Activated CD4-positive, alpha-beta T cell treated with anti-CD3 and anti-CD28 coated beads, Interleukin-2, Interleukin-6, amounts not matched to agents 100 ng/mL and 50 ng/mL, durations not matched to agents 16 hours and 8 hours (primary cell): ENCODE data around the gene PIGBOS1.
"Not testable (repeated sequence)": the region's sequence is repeated elsewhere in the genome, so short reads cannot be mapped to it uniquely, and the experiment has no call there.

Experiments used
- DNase-seq: peaks from one replicate; pipeline ENCODE4 v3.0.0-alpha.2; 2020

PIGBOS1 gene

DNA sequence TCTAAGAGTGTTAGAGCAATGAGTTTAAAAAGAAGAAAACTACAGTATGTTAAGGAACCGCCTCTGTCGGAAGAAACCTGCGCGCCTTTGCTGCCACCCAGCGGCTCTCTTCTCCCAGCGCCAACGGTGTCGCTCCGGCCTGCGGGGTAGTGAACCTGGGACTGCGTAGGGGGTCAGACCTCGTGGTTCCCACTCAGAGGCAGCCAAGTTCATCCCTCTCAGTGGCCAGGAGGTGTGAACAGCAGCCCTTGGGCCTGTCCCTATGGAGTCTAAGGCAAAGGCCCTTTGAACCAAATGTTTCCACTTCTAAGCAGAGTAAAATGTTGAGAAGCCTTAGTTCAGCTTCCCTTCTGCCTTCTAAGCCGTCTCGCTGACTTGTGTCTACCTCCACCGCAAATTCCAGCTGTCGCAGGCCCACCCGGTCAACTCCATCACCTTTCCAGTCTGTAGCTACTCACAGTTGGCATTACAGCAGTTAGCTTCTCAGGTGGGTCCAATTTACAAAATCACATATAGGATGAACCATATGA is 28.3 kb downstream of the PIGBOS1 start:
- DNase-seq, result peak; percentile 90

GRCh38 chr15:55289746-55290527 is 29.0 kb downstream of the PIGBOS1 start, which contains the start of gene RAB27A:
Gene RAB27A (minus strand): TSS chr15:55289813. CDS start chr15:55234934, 54,879 bp downstream.
- peak; percentile 89 for DNase-seq

DNA sequence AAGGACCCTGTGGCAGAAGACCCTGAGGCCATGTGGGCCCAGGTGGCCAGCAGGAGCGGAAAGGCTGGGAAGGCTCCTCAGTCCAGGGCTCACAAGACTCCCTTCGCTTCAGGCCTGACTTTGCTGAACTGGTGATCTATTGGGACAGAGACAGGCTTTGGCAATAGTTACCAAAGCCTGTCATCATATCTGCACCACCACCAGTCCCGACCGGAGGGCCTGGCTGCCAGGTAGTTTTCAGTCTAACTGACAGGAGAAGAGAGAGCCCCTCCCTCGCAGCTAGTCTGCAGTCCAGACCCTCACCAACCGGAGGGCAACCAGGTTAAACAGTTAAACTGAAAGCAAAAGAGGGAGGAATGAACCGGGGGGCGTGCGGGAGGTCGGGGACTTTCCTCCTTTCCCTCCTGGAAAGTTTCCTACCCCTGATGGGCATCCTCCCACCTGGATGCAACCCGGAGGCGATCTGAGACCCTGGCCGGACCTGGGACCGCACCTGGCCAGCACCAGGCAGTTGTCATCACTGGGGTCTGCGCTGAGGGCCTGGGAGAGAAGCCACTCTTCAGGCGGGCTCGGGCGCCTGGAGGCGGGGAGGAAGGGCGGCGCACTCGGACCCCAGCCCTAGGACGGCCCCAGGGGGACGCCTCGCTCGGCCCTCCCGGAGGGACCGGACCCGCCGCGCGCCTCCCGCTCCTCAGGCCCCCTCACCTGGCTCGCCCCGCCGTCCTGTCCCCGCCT is 29.7 kb downstream of the PIGBOS1 start:
- DNase-seq, result peak; percentile 66

GRCh38 chr15:55288006-55288717 is 30.8 kb downstream of the PIGBOS1 start:
- no peak for DNase-seq

GRCh38 chr15:55286442-55287189 is 32.3 kb downstream of the PIGBOS1 start:
- not testable (repeated sequence) for DNase-seq

DNA sequence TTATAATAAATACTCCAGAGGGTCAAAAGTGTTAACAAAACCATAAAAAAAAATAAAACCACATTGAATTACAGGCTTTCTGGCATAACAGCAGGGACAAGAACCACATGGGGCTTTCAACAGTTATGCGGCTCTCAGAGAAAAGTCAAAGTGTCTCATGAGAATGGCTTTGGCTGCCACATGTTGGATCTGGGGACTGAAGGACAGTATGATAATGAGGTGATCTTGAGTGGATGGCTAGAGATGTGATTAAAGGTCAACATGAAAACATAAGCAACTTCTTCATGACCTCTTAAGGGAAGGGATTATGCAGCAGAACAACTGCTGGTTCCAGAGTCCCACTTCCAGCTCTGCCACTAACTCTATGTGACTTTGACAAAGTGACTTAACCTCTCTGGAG is 34.5 kb downstream of the PIGBOS1 start:
- no peak for DNase-seq

DNA sequence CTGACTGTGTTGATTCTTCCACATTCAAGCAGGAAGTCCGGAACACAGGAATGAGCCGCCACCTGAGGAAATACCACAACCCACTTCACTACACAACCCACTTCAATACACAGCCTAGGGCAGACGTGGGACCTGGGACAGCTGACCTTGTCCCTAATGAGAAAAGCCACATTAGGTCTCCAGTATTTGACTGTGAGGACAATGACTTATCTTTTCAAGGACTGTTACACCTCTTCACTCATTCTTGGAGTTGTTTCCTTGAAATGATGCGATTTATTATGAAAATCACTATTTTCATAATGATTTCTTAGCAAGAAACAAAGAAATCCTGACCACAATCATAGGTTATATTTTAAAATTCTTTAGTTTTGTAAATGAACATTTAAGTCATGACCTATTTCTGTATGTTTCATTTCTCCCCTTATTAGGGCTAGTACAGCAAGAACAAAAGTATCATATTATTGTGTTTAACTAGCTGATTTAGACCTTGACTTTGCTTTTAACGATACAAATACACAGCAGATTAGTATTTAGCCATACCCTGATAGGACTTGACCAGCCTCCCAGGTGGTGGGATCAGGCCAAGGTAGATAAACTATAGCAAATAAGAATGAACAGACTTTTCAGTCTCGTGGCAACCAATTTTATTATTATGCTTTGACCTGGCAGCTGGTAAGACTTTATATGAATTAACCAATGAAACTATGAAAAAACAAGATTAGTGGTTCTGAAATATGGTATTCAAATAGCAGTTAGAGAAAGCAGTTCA is 35.4 kb downstream of the PIGBOS1 start:
- DNase-seq, result peak; percentile 58

DNA sequence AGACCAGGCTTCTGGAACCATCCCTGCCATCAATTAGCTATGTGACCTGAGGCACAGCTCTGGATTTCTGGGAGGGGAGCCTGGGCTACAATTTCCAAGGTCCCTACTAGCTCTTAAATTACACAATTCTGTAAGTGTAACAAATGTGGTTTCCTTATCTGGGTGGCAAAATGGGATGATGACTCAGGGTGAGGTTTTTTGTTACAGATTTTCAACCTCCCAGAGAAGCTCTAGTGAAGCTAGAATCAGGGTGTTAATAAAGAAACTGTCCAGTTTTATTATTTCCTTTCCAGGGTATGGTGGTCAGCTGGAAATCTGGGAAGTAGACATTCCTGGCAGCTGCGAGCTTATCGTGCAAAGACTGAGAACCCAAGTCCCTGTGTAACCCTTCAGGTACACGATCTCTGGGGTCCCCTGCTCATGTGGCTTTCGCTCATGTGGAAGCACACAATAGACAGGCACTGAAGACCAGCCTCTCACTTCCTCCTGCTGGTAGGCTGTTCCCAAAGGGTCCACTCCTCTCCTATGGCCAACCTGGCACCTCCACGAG is 36.6 kb downstream of the PIGBOS1 start:
- DNase-seq, result peak; percentile 74

DNA sequence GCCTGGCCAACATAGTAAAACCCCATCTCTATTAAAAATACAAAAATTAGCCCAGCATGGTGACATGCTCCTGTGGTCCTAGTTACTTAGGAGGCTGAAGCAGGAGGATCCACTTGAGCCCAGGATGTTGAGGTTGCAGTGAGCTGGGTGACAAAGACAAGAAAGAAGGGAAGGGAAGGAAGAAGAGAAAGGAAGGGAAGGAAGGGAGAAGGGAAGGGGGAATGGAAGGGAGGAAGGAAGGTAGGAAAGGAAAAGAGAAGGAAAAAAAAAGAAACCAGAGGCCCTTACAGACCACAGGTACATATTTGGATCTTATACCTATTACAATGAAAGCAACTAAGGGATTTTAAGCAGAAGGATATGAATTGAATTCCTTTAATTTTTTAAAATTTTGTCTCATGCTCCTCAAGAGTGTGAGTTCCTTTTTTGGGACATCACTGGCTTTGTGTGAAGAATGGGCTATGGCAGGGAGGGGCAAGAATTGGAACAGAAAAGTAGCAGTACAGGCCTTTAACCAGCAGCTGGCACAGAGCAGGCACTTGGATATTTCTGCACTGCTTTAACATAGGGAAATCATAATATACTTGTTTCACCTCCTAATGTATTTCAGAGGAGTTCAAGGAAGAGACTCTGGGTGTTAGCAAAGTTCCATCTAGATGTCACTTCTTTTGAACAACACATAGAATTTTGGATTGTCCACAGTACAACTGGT is 37.2 kb downstream of the PIGBOS1 start:
- no peak for DNase-seq

- peak; percentile 65 for DNase-seq
Observed at GRCh38 chr15:55280589-55280988, 38.3 kb downstream of the PIGBOS1 start.

- DNase-seq, result peak; percentile 90
Observed at GRCh38 chr15:55279746-55280351, 39.1 kb downstream of the PIGBOS1 start.

DNA sequence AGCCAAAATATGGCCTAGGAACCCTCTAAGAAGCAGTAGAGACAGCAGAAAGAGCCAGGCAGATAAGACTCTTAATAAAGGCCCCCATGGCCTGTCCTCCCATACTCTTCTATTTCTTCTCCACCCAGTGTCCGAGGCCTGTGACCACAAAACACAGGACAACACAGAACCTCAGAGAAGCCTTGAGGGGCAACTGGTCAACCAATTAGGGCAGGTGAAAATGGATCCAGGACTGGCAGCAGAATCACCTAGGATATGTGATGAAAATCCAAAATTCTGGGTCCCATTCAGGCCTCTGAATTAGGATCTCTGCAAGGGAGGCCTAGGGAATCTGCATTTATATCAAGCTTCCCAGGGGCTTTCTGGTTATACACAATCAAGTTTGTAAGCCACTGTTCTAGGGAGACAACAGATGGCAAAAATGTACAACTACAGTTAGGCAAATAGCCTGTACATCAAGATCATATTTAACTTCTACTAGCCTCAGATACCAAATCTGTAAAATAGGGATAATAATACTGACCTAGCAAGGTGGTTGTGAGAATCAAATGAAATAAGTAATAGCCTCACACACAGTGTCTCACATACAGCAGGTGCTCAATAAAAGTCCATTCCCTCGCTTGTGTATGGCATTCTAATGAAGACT is 39.7 kb downstream of the PIGBOS1 start:
- no peak for DNase-seq

DNA sequence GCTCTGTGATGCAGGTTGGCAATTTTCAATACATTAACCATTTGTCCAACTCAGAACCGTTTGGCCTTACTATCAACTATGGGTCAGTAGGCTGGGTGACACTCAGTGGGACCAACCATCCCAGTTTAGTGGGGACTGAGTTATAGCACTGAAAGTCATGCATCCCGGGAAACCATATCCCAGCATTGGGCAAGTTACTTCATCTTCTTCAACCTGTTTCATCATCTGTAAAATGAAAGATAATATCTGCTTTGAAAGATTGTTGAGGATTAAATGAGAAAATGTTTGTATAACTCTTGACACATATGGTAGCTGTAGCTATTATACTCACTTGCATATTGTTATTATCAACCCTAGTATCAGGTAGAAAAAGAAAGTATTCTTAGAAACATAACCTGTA is 41.2 kb downstream of the PIGBOS1 start:
- DNase-seq, result no peak

GRCh38 chr15:55277116-55277564 is 41.8 kb downstream of the PIGBOS1 start:
- peak; percentile 91 for DNase-seq

GRCh38 chr15:55276324-55276723 is 42.6 kb downstream of the PIGBOS1 start:
- no peak for DNase-seq

GRCh38 chr15:55270291-55270690 is 48.6 kb downstream of the PIGBOS1 start:
- no peak for DNase-seq

- no peak for DNase-seq
Observed at GRCh38 chr15:55268176-55268695, 50.7 kb downstream of the PIGBOS1 start.

GRCh38 chr15:55267401-55268175 is 51.3 kb downstream of the PIGBOS1 start:
- peak; percentile 84 for DNase-seq
